Measurements from ENCODE around the gene TXK. TPM values are rescaled to one million over a fixed set of nuclear protein-coding genes. Genes with fewer than 3 reads are reported as not detected.

TXK gene
- total and polyA plus RNA-seq, 7 donors, result 0.55 to 7.5 (median 0.99) TPM; not detected in 2

DNA sequence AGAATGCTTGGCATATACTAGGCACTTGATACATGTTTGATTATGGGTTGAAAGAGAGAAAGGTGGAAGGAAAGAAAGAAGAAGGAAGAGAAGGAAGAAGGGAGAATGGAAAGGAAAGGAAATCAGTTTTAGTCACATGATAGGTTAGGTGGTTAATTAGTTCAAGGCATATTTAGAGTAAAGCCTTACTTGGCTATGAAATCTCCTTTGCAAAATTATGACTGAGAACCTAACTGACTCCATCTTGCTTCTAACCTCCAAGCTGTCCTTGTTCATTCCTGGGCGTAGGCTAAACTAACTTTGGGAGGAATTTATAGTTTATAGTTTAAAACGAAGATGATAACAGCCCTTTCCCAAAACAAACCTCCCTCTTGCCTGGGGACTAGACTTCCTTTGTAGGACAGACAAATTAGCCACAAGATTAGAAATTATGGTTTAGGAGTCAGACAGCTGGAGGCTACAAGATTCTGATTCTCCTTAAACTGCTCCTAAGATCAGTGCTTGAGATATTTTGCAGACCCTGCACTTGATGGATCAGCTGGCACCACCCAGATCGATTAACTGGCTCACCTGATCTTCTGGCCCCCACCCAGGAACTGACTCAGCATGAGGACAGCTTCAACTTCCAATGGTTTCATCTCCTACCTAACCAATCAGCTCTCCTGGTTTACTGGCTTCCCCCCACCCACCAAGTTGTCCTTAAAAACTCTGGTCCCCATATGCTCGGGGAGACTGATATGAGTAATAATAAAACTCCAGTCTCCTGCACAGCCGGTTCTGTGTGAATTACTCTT lies 55.0 kb downstream of the TXK start:
- Histone ChIP-seq H3K36me3 (no peaks in the 10 kb centered on the region), H3K27ac (no peak overlapping the region), H3K27me3 (no peaks in the 10 kb centered on the region), H3K9me3 (no peaks in the 10 kb centered on the region), H3K4me3 (no peak overlapping the region), H3K4me1 (no peaks in the 10 kb centered on the region)
- WGBS, 2 donors, result 68 to 74% methylated on average over 5 of the region's 5 CpGs
- no peak for DNase-seq
- no peak for TF ChIP-seq POLR2A (IDR thresholded peaks at IDR 0.05)
- no peak for TF ChIP-seq EP300 (IDR thresholded peaks at IDR 0.05)
- TF ChIP-seq, protein P1, sequence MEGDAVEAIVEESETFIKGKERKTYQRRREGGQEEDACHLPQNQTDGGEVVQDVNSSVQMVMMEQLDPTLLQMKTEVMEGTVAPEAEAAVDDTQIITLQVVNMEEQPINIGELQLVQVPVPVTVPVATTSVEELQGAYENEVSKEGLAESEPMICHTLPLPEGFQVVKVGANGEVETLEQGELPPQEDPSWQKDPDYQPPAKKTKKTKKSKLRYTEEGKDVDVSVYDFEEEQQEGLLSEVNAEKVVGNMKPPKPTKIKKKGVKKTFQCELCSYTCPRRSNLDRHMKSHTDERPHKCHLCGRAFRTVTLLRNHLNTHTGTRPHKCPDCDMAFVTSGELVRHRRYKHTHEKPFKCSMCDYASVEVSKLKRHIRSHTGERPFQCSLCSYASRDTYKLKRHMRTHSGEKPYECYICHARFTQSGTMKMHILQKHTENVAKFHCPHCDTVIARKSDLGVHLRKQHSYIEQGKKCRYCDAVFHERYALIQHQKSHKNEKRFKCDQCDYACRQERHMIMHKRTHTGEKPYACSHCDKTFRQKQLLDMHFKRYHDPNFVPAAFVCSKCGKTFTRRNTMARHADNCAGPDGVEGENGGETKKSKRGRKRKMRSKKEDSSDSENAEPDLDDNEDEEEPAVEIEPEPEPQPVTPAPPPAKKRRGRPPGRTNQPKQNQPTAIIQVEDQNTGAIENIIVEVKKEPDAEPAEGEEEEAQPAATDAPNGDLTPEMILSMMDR (IDR thresholded peaks at IDR 0.05), result no peak
- TF ChIP-seq POLR2AphosphoS5 (IDR thresholded peaks at IDR 0.05), result no peak
- intact Hi-C loops (cut with DNase I), result no loop called here

DNA sequence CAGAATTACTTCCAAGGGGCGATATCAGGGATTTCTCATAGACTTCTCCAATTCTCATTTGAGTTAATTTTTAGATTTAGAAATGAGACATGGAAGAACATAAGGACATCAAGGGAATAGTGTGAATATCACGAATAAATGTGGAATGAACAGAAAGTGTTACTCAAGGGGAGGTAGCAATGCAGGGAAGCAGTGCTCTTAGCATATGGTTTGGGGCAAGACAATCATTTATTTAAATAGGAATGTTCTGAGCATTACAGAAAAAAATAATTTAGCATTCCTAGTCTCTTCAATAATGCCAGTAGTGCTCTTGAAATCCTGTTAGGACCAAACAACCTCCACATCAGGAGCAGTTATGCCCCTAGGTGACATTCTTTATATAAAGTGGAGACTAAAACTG lies 55.6 kb downstream of the TXK start:
- DNase-seq, result no peak
- Histone ChIP-seq H3K27me3 (no peaks in the 10 kb centered on the region), H3K9me3 (no peaks in the 10 kb centered on the region), H3K4me3 (no peak overlapping the region), H3K36me3 (no peaks in the 10 kb centered on the region), H3K4me1 (no peaks in the 10 kb centered on the region), H3K27ac (no peak overlapping the region)
- TF ChIP-seq POLR2AphosphoS5 (IDR thresholded peaks at IDR 0.05) (no peak), EP300 (IDR thresholded peaks at IDR 0.05) (no peak), POLR2A (IDR thresholded peaks at IDR 0.05) (no peak)
- TF ChIP-seq, protein P1 (IDR thresholded peaks at IDR 0.05), result no peak
- intact Hi-C loops (cut with DNase I), result no loop called here
- 91 to 94% methylated on average over 2 of the region's 2 CpGs for WGBS, 2 donors

DNA sequence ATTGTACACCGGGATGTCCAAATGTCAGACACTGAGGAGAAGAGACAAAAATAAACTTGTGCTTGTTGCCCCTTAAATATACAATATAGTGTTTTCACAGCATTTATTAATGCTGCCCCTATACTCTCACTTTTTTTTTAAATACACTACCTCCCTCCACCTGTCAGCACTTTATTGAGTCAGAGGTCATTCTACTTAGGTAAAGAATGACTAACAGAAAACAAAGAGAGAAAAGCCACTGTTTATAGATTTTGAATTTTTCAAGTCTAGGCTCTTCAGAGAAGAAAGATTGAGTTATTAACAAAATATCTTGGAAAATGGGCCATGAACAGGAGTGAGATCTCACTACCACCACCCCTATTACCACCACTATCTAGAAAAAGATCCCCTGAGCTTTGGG lies 59.4 kb downstream of the TXK start:
- 94 to 95% methylated on average over 1 of the region's 1 CpG for WGBS, 2 donors
- intact Hi-C loops (cut with DNase I), result no loop called here

GRCh38 chr4:48073567-48074103 lies 60.4 kb downstream of the TXK start:
- no peaks in the 10 kb centered on the region for H3K9me3 ChIP-seq
- no peaks in the 10 kb centered on the region for H3K27me3 ChIP-seq
- no peak for DNase-seq
- H3K4me1 ChIP-seq, result no peaks in the 10 kb centered on the region
- no peaks in the 10 kb centered on the region for H3K36me3 ChIP-seq
- no peak for TF ChIP-seq POLR2AphosphoS5 (IDR thresholded peaks at IDR 0.05)
- TF ChIP-seq POLR2A (IDR thresholded peaks at IDR 0.05), result no peak
- TF ChIP-seq, protein P1 (IDR thresholded peaks at IDR 0.05), result no peak
- no peak for TF ChIP-seq EP300 (IDR thresholded peaks at IDR 0.05)
- no peak overlapping the region for H3K27ac ChIP-seq
- intact Hi-C loops (cut with DNase I), result no loop called here
- 42 to 63% methylated on average over 3 of the region's 3 CpGs for WGBS, 2 donors
- H3K4me3 ChIP-seq, result no peak overlapping the region

More for the DNA sequence above, 59.4 kb downstream of the TXK start:
- no peak for TF ChIP-seq POLR2A (IDR thresholded peaks at IDR 0.05)
- no peak for TF ChIP-seq POLR2AphosphoS5 (IDR thresholded peaks at IDR 0.05)
- TF ChIP-seq EP300 (IDR thresholded peaks at IDR 0.05), result no peak
- TF ChIP-seq, protein P1 (IDR thresholded peaks at IDR 0.05), result no peak
- no peaks in the 10 kb centered on the region for H3K36me3 ChIP-seq
- no peaks in the 10 kb centered on the region for H3K27me3 ChIP-seq
- H3K4me1 ChIP-seq, result no peaks in the 10 kb centered on the region
- no peaks in the 10 kb centered on the region for H3K9me3 ChIP-seq
- no peak overlapping the region for H3K27ac ChIP-seq
- no peak for DNase-seq
- no peak overlapping the region for H3K4me3 ChIP-seq
